K562 (cell line): ENCODE data around the gene MARCO. TPM values are rescaled to one million over a fixed set of nuclear protein-coding genes. Genes with fewer than 3 reads are reported as not detected.

Experiments used
- ATAC-seq: fragments of 200-7000 bp; cut with Tn5 transposase; 3 replicates; pipeline ENCODE4 v1.9.1; 2020; ENCODE audit warnings: moderate library complexity
- BruUV-seq: library from RNA; stranded (reverse); fragments of 400-500 nt; replicated peaks from 2 replicates; lab custom pipeline; 2021; lab: Mats Ljungman, UMichigan
- CTCF ChIA-PET: fragments of 300-600 bp; formaldehyde crosslinking; extraction: SDS; loops from one replicate; lab custom pipeline; 2021; ENCODE audit warnings: low intra/inter-chr PET ratio; lab: Yijun Ruan, JAX
- POLR2A ChIA-PET: fragments of 300-600, 350-650 bp; sonication (Branson Sonifier 250); formaldehyde crosslinking; extraction: SDS; loops from one replicate; lab custom pipeline; 2021; ENCODE audit warnings: antibody characterized with exemption, inconsistent platforms; lab: Yijun Ruan, JAX
- DNase-seq, 4 experiments: peaks; one replicate each; pipeline versions ENCODE4 v3.0.0 to v3.0.0-alpha.2; 2011 to 2018; ENCODE audit warnings: low spot score in 3 of 4, mixed read lengths in 3 of 4; ENCODE audit errors: extremely low read depth in 1 of 4
- FAIRE-seq: peaks from 2 replicates; lab custom pipeline; 2011; peaks lifted over from hg19 to GRCh38; lab: Jason Lieb, UNC
- H2AFZ ChIP-seq: 2 replicates; pipeline ENCODE4 v1.6.0; 2011; ENCODE audit warnings: low read depth, low read length, control low read depth, inconsistent platforms
- H3K27ac ChIP-seq: fragments of 200-600 bp; 3 replicates; pipeline ENCODE4 v1.8.0; 2011; ENCODE audit warnings: low read depth, mild to moderate bottlenecking, control low read depth, inconsistent platforms, low read length, moderate library complexity, mixed read lengths; ENCODE audit errors: extremely low read depth
- H3K27me3 ChIP-seq, 2 experiments: fragments of 300-600 bp in 1 of 2; 2 replicates in 1 of 2; 3 replicates in 1 of 2; pipeline versions ENCODE4 v1.6.0 to v1.8.0; 2011; ENCODE audit warnings: inconsistent platforms in 2 of 2, low read length in 2 of 2, mild to moderate bottlenecking in 1 of 2, mixed read lengths in 1 of 2, moderate library complexity in 1 of 2; ENCODE audit not compliant: control insufficient read depth in 2 of 2, insufficient read depth in 2 of 2
- H3K36me3 ChIP-seq: fragments of 300-600 bp; 3 replicates; pipeline ENCODE4 v1.8.0; 2011; ENCODE audit warnings: mild to moderate bottlenecking, low read length, inconsistent platforms; ENCODE audit not compliant: control insufficient read depth, insufficient read depth
- H3K4me1 ChIP-seq, 2 experiments: fragments of 200-600 bp in 1 of 2; replicated peaks in 1 of 2; 2 replicates in 1 of 2; 3 replicates in 1 of 2; pipeline versions ENCODE4 v1.5.1 to v1.8.0; 2011; ENCODE audit warnings: inconsistent platforms in 2 of 2, low read length in 2 of 2, mild to moderate bottlenecking in 1 of 2, mixed read lengths in 1 of 2, moderate library complexity in 1 of 2; ENCODE audit not compliant: control insufficient read depth in 2 of 2, insufficient read depth in 2 of 2
- H3K4me2 ChIP-seq: 2 replicates; pipeline ENCODE4 v1.6.1; 2011; ENCODE audit warnings: low read length, control low read depth, inconsistent platforms, mixed read lengths; ENCODE audit not compliant: insufficient read depth
- H3K4me3 ChIP-seq: fragments of 200-600 bp; sonication (generic), shearing (Covaris generic); 2 replicates; pipeline ENCODE4 v1.5.1; 2016; ENCODE audit warnings: control low read depth, inconsistent platforms
- H3K79me2 ChIP-seq: fragments of 200-600 bp; 3 replicates; pipeline ENCODE4 v1.8.0; 2011; ENCODE audit warnings: low read length, inconsistent platforms; ENCODE audit not compliant: control insufficient read depth, insufficient read depth
- H3K9ac ChIP-seq, 2 experiments: 2 replicates each; pipeline versions ENCODE4 v1.6.0 to v1.6.1; 2011; ENCODE audit warnings: low read depth in 2 of 2, low read length in 2 of 2, control low read depth in 1 of 2, inconsistent platforms in 1 of 2, mild to moderate bottlenecking in 1 of 2, mixed read lengths in 1 of 2; ENCODE audit not compliant: insufficient read depth in 1 of 2
- H3K9me1 ChIP-seq: one replicate; pipeline ENCODE4 v1.6.0; 2011; ENCODE audit warnings: inconsistent platforms, mild to moderate bottlenecking, low read length, moderate library complexity; ENCODE audit not compliant: control insufficient read depth, insufficient read depth
- H3K9me3 ChIP-seq: replicated peaks from 2 replicates; pipeline ENCODE4 v1.5.1; 2011; ENCODE audit warnings: low read depth, low read length, inconsistent platforms; ENCODE audit not compliant: control insufficient read depth, insufficient read depth
- H4K20me1 ChIP-seq: replicated peaks from 2 replicates; pipeline ENCODE4 v1.6.1; 2011; ENCODE audit warnings: low read length, inconsistent platforms, mixed read lengths; ENCODE audit not compliant: control insufficient read depth, insufficient read depth
- CTCF ChIP-seq, 3 experiments: IDR thresholded peaks in 2 of 3; conservative IDR thresholded peaks in 1 of 3; 2 replicates each; pipeline ENCODE4 v1.5.1; 2011 to 2012; ENCODE audit warnings: low read length in 3 of 3, mild to moderate bottlenecking in 3 of 3, control low read depth in 2 of 3, improper control_type of control experiment in 1 of 3, inconsistent platforms in 1 of 3, low read depth in 1 of 3, mixed read lengths in 1 of 3, moderate library complexity in 1 of 3; ENCODE audit not compliant: insufficient read depth in 2 of 3
- CUX1 ChIP-seq: fragments of 200-800 bp; sonication (Bioruptor generic); IDR thresholded peaks from 2 replicates; pipeline ENCODE4 v1.6.1; 2016; ENCODE audit warnings: missing genetic modification characterization, missing compliant biosample characterization
- DNMT1 ChIP-seq: fragments of 450-650 bp; IDR thresholded peaks from 2 replicates; pipeline ENCODE4 v1.6.1; 2016; ENCODE audit warnings: antibody characterized with exemption, mild to moderate bottlenecking
- ILF3 ChIP-seq: fragments of 450-650 bp; IDR thresholded peaks from 2 replicates; pipeline ENCODE4 v1.6.1; 2018; ENCODE audit warnings: antibody characterized with exemption, mild to moderate bottlenecking, moderate library complexity, borderline replicate concordance
- KDM1A ChIP-seq, 2 experiments: fragments of 450-650 bp; IDR thresholded peaks; 2 replicates each; pipeline ENCODE4 v1.6.1; 2016; ENCODE audit warnings: mild to moderate bottlenecking in 2 of 2
- KLF6 ChIP-seq: fragments of 250-450 bp; sonication (Bioruptor Pico); IDR thresholded peaks from 2 replicates; pipeline ENCODE4 v1.4.0; 2020; ENCODE audit warnings: mild to moderate bottlenecking, moderate library complexity, borderline replicate concordance
- LEF1 ChIP-seq: fragments of 450-650 bp; IDR thresholded peaks from 2 replicates; pipeline ENCODE4 v1.6.1; 2016; ENCODE audit warnings: mild to moderate bottlenecking
- RBFOX2 ChIP-seq: fragments of 200-400 bp; formaldehyde crosslinking; IDR thresholded peaks from 2 replicates; pipeline ENCODE4 v1.6.1; 2017; ENCODE audit warnings: low read depth, mild to moderate bottlenecking, low read length, moderate library complexity
- SMAD1 ChIP-seq: fragments of 150-350 bp; IDR thresholded peaks from 2 replicates; pipeline ENCODE4 v1.6.1; 2014; ENCODE audit warnings: low read length, low read depth; ENCODE audit not compliant: partially characterized antibody
- TAF9B ChIP-seq: fragments of 450-650 bp; IDR thresholded peaks from 2 replicates; pipeline ENCODE4 v1.6.1; 2018; ENCODE audit warnings: mild to moderate bottlenecking; ENCODE audit not compliant: partially characterized antibody
- TEAD1 ChIP-seq, 2 experiments: fragments of 450-650 bp in 1 of 2; sonication (generic) in 1 of 2; formaldehyde crosslinking; IDR thresholded peaks; 2 replicates each; pipeline versions ENCODE4 v1.4.0 to v1.8.0; 2020 to 2022; ENCODE audit warnings: mild to moderate bottlenecking in 2 of 2, missing genetic modification reagents in 1 of 2
- ZFP30 ChIP-seq: fragments of 250-450 bp; sonication (Bioruptor Pico); IDR thresholded peaks from 2 replicates; pipeline ENCODE4 v1.8.0; 2022; ENCODE audit warnings: moderate library complexity, mild to moderate bottlenecking, inconsistent platforms, borderline replicate concordance
- ZFX ChIP-seq: sonication (generic); formaldehyde crosslinking; IDR thresholded peaks from 2 replicates; pipeline ENCODE4 v1.8.0; 2022; ENCODE audit warnings: mild to moderate bottlenecking, missing genetic modification reagents, moderate library complexity
- WGBS: fragments of 100-300 bp; shearing (Covaris generic); methylation state at CpG from one replicate; pipeline ENCODE4 v1.1.6; 2016; ENCODE audit warnings: low coverage, mixed read lengths; ENCODE audit not compliant: insufficient coverage; ENCODE audit errors: missing lambda C conversion rate; 5-methylcytosine and 5-hydroxymethylcytosine counted together
- in situ Hi-C: fragments of 300-500 bp; cut with MboI; formaldehyde crosslinking; loops from 4 replicates; pipeline ENCODE4 v1.15.0; 2018; ENCODE audit warnings: inconsistent platforms, mixed read lengths
- intact Hi-C: fragments of 100-400 bp; cut with micrococcal nuclease; formaldehyde crosslinking; loops from 2 replicates; pipeline ENCODE4 v1.14.2; 2022
- polyA plus RNA-seq, 8 experiments: library from polyadenylated mRNA; depleted of rRNA in 4 of 8; stranded (reverse) in 5 of 8; unstranded in 3 of 8; fragments of >200 nt; fragmentation: Nextera tagmentation in 2 of 8; fragmentation: Illumina TruSeq in 1 of 8; extraction: Ambion mirVana in 2 of 8; extraction: Trizol in 1 of 8; gene quantifications; 2 replicates each; pipeline versions ENCODE4 v1.2.1 to v1.2.3, GENCODE V29; 2011 to 2014; ENCODE audit warnings: inconsistent platforms in 1 of 8, missing spikeins in 1 of 8
- total RNA-seq, 7 experiments: library from RNA; depleted of rRNA in 6 of 7; stranded (reverse); fragments of >200 nt in 6 of 7; fragmentation: Illumina TruSeq in 2 of 7; extraction: Trizol in 2 of 7; gene quantifications; 2 replicates each; pipeline versions ENCODE4 v1.2.1 to v1.2.3, GENCODE V29; 2011 to 2021; ENCODE audit warnings: low replicate concordance in 1 of 7

Gene MARCO
- total and polyA plus RNA-seq, 9 of the 15 experiments (the other 6 are each of a cell fraction or from before 2014, with no cell fraction given), result 0.31 TPM; not detected in 8

GRCh38 chr2:118993392-118993752, 51.4 kb downstream of the MARCO start (continued):
- TF ChIP-seq ZFX, result no peak
- TF ChIP-seq KDM1A (IDR thresholded peaks at IDR 0.05), result no peak
- no peak for TF ChIP-seq ZFP30 (CRISPR knock-in tag)
- TF ChIP-seq TEAD1 (CRISPR knock-in tag; IDR thresholded peaks at IDR 0.05), result no peak
- TF ChIP-seq ILF3, result no peak
- TF ChIP-seq CTCF (IDR thresholded peaks at IDR 0.05 in 2 of 3, conservative IDR thresholded peaks at IDR 0.05 in 1 of 3; ENCODE audit: insufficient read depth in 2 of 3, low read depth in 1 of 3, low read length in 3 of 3), result no peak
- TF ChIP-seq, all 486 proteins: peak for 0

DNA sequence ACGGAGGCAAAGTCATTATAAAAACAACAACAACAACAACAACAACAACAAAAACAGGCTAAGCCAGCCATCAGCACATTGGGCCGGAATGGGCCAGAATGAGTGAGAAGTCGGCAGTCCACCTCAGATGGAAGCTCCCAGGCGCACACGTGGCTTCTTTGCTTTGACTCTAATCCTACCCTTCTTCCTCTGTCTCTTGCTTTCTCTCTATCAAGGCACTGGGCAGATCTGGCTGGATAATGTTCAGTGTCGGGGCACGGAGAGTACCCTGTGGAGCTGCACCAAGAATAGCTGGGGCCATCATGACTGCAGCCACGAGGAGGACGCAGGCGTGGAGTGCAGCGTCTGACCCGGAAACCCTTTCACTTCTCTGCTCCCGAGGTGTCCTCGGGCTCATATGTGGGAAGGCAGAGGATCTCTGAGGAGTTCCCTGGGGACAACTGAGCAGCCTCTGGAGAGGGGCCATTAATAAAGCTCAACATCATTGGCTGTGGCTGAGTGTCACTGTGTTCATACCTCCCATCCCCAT, 52.2 kb downstream of the MARCO start:
- WGBS, result 0% methylated on average over 14 of the region's 14 CpGs
- Histone ChIP-seq H3K9me3 (no peaks in the 10 kb centered on the region), H3K4me2 (no peak overlapping the region), H3K27me3 (peaks cover 0 to 27% of the 10 kb centered on the region in 2 experiments; a peak in 2 of 5 replicates), H3K27ac (no peak overlapping the region), H3K9me1 (no peaks in the 10 kb centered on the region), H3K36me3 (no peaks in the 10 kb centered on the region), H3K4me1 (no peaks in the 10 kb centered on the region), H4K20me1 (no peaks in the 10 kb centered on the region), H3K79me2 (no peaks in the 10 kb centered on the region), H3K4me3 (no peak overlapping the region), H3K9ac (no peak overlapping the region), H2AFZ (no peak overlapping the region)
- CTCF ChIA-PET, result no interaction called here
- intact Hi-C loops (no loop called here), in situ Hi-C loops (no loop called here)
- BruUV-seq, result no TSS peak
- DNase-seq (no peak), ATAC-seq (no peak), FAIRE-seq (no peak)
- POLR2A ChIA-PET, result no interaction called here
- TF ChIP-seq RBFOX2, result no peak
- no peak for TF ChIP-seq CUX1 (CRISPR knock-in tag)
- TF ChIP-seq DNMT1, result no peak
- TF ChIP-seq SMAD1, result no peak
- no peak for TF ChIP-seq LEF1
- TF ChIP-seq KLF6 (CRISPR knock-in tag), result no peak
- TF ChIP-seq TAF9B, result no peak
